Hepatocyte (in vitro differentiated cells): ENCODE data around the gene C1orf232. TPM values are rescaled to one million over a fixed set of nuclear protein-coding genes. Genes with fewer than 3 reads are reported as not detected.

Source experiments
- DNase-seq: peaks from one replicate; pipeline ENCODE4 v3.0.0-alpha.2; 2016; ENCODE audit warnings: low spot score
- H2AFZ ChIP-seq: fragments of 200-600 bp; sonication (generic); 2 replicates; pipeline ENCODE4 v1.6.0; 2016; ENCODE audit warnings: antibody characterized with exemption, mild to moderate bottlenecking
- H3K27ac ChIP-seq: fragments of 200-600 bp; sonication (generic); 2 replicates; pipeline ENCODE4 v1.5.1; 2016; ENCODE audit warnings: mild to moderate bottlenecking
- H3K27me3 ChIP-seq: fragments of 200-600 bp; sonication (generic); 2 replicates; pipeline ENCODE4 v1.6.1; 2016
- H3K36me3 ChIP-seq: fragments of 200-600 bp; sonication (generic); replicated peaks from 2 replicates; pipeline ENCODE4 v1.5.1; 2016; ENCODE audit warnings: low read depth; ENCODE audit not compliant: insufficient read depth
- H3K4me1 ChIP-seq: fragments of 200-600 bp; sonication (generic); 2 replicates; pipeline ENCODE4 v1.5.1; 2016; ENCODE audit warnings: mild to moderate bottlenecking, moderate library complexity; ENCODE audit not compliant: insufficient read depth
- H3K4me2 ChIP-seq: fragments of 200-600 bp; sonication (generic); 2 replicates; pipeline ENCODE4 v1.6.0; 2016
- H3K4me3 ChIP-seq: fragments of 200-600 bp; sonication (generic); 2 replicates; pipeline ENCODE4 v1.5.1; 2016; ENCODE audit warnings: mild to moderate bottlenecking
- H3K79me2 ChIP-seq: fragments of 200-600 bp; sonication (generic); 2 replicates; pipeline ENCODE4 v1.6.0; 2017; ENCODE audit warnings: mild to moderate bottlenecking
- H3K9me2 ChIP-seq: fragments of 200-600 bp; sonication (generic); replicated peaks from 2 replicates; pipeline ENCODE4 v1.6.0; 2017; ENCODE audit warnings: mild to moderate bottlenecking; ENCODE audit not compliant: insufficient read depth
- H3K9me3 ChIP-seq: fragments of 200-600 bp; sonication (generic); 2 replicates; pipeline ENCODE4 v1.5.1; 2016; ENCODE audit warnings: low read depth, mild to moderate bottlenecking
- H4K20me1 ChIP-seq: fragments of 200-600 bp; sonication (generic); 2 replicates; pipeline ENCODE4 v1.6.0; 2016; ENCODE audit warnings: mild to moderate bottlenecking; ENCODE audit not compliant: insufficient read depth, poor library complexity, severe bottlenecking
- EZH2 ChIP-seq: fragments of 200-600 bp; sonication (generic); IDR thresholded peaks from 2 replicates; pipeline ENCODE4 v1.6.1; 2016; ENCODE audit warnings: antibody characterized with exemption, mild to moderate bottlenecking, borderline replicate concordance
- EZH2phosphoT487 ChIP-seq: fragments of 200-600 bp; sonication (generic); IDR thresholded peaks from one replicate; pipeline ENCODE4 v1.6.1; 2018; ENCODE audit warnings: antibody characterized with exemption, mild to moderate bottlenecking, low read depth, moderate library complexity; ENCODE audit not compliant: unreplicated experiment, severe bottlenecking
- WGBS: methylation state at CpG from one replicate; pipeline ENCODE4 v1.1.6; 2016; ENCODE audit warnings: low lambda C conversion rate; ENCODE audit errors: missing lambda C conversion rate; 5-methylcytosine and 5-hydroxymethylcytosine counted together
- polyA plus RNA-seq: library from polyadenylated mRNA; unstranded; fragments of >200 nt; fragmentation: Nextera tagmentation; extraction: Ambion mirVana; gene quantifications from 2 replicates; pipeline ENCODE4 v1.2.1, GENCODE V29; 2016
- total RNA-seq: library from RNA; depleted of rRNA; stranded (reverse); fragments of >200 nt; gene quantifications from 2 replicates; pipeline ENCODE4 v1.2.3, GENCODE V29; 2014
- TF ChIP-seq, protein P1 (sequence below): fragments of 200-600 bp; sonication (generic); IDR thresholded peaks from 2 replicates; pipeline ENCODE4 v1.5.1; 2016; ENCODE audit warnings: antibody characterized with exemption, mild to moderate bottlenecking; ENCODE audit not compliant: poor library complexity

Gene C1orf232
- total and polyA plus RNA-seq, 2 experiments from 2014 or later, result not detected

- no peak for TF ChIP-seq EZH2
- TF ChIP-seq, protein P1, sequence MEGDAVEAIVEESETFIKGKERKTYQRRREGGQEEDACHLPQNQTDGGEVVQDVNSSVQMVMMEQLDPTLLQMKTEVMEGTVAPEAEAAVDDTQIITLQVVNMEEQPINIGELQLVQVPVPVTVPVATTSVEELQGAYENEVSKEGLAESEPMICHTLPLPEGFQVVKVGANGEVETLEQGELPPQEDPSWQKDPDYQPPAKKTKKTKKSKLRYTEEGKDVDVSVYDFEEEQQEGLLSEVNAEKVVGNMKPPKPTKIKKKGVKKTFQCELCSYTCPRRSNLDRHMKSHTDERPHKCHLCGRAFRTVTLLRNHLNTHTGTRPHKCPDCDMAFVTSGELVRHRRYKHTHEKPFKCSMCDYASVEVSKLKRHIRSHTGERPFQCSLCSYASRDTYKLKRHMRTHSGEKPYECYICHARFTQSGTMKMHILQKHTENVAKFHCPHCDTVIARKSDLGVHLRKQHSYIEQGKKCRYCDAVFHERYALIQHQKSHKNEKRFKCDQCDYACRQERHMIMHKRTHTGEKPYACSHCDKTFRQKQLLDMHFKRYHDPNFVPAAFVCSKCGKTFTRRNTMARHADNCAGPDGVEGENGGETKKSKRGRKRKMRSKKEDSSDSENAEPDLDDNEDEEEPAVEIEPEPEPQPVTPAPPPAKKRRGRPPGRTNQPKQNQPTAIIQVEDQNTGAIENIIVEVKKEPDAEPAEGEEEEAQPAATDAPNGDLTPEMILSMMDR, result no peak
- no peak for TF ChIP-seq EZH2phosphoT487
- no peaks in the 10 kb centered on the region for H3K79me2 ChIP-seq
- no peaks in the 10 kb centered on the region for H3K9me3 ChIP-seq
- no peaks in the 10 kb centered on the region for H3K4me1 ChIP-seq
- no peaks in the 10 kb centered on the region for H3K9me2 ChIP-seq
- no peaks in the 10 kb centered on the region for H3K27me3 ChIP-seq
- H3K27ac ChIP-seq, result no peak overlapping the region
- H3K4me3 ChIP-seq, result no peak overlapping the region
- no peak overlapping the region for H2AFZ ChIP-seq
- H3K4me2 ChIP-seq, result no peak overlapping the region
- WGBS, result 92% methylated on average over 5 of the region's 5 CpGs
- H4K20me1 ChIP-seq, result no peaks in the 10 kb centered on the region
- no peaks in the 10 kb centered on the region for H3K36me3 ChIP-seq
- DNase-seq, result no peak
Measured at GRCh38 chr1:26212726-26213125, 44.0 kb upstream of the C1orf232 start.

- WGBS, result 77% methylated on average over 5 of the region's 5 CpGs
Measured at GRCh38 chr1:26210147-26210870, 41.5 kb upstream of the C1orf232 start.

GRCh38 chr1:26203642-26204318, 35.0 kb upstream of the C1orf232 start:
- H3K9me3 ChIP-seq, result no peaks in the 10 kb centered on the region
- H3K36me3 ChIP-seq, result no peaks in the 10 kb centered on the region
- TF ChIP-seq EZH2phosphoT487, result no peak
- TF ChIP-seq EZH2, result no peak
- TF ChIP-seq, protein P1, result no peak
- H2AFZ ChIP-seq, result no peak overlapping the region
- no peaks in the 10 kb centered on the region for H3K4me1 ChIP-seq
- H4K20me1 ChIP-seq, result no peaks in the 10 kb centered on the region
- peaks cover 3% of the 10 kb centered on the region for H3K27me3 ChIP-seq
- WGBS, result 79% methylated on average over 9 of the region's 9 CpGs
- H3K79me2 ChIP-seq, result no peaks in the 10 kb centered on the region
- no peaks in the 10 kb centered on the region for H3K9me2 ChIP-seq
- no peak overlapping the region for H3K27ac ChIP-seq
- DNase-seq, result no peak
- no peak overlapping the region for H3K4me2 ChIP-seq
- no peak overlapping the region for H3K4me3 ChIP-seq

More at GRCh38 chr1:26210147-26210870, 41.5 kb upstream of the C1orf232 start:
- H3K27me3 ChIP-seq, result no peaks in the 10 kb centered on the region
- no peak overlapping the region for H3K4me3 ChIP-seq
- H2AFZ ChIP-seq, result no peak overlapping the region
- H3K4me1 ChIP-seq, result no peaks in the 10 kb centered on the region
- TF ChIP-seq EZH2phosphoT487 (no peak), EZH2 (no peak)
- TF ChIP-seq, protein P1, result no peak
- no peak overlapping the region for H3K27ac ChIP-seq
- no peaks in the 10 kb centered on the region for H4K20me1 ChIP-seq
- no peaks in the 10 kb centered on the region for H3K9me3 ChIP-seq
- DNase-seq, result no peak
- no peaks in the 10 kb centered on the region for H3K36me3 ChIP-seq
- no peak overlapping the region for H3K4me2 ChIP-seq
- no peaks in the 10 kb centered on the region for H3K79me2 ChIP-seq
- no peaks in the 10 kb centered on the region for H3K9me2 ChIP-seq
